DOHH2 (cell line): ENCODE measurements around the gene SORL1-AS1.
"Not testable (repeated sequence)": the region's sequence is repeated elsewhere in the genome, so short reads cannot be mapped to it uniquely, and the experiment has no call there.

Experiments used
- H3F3A ChIP-seq: fragments of 200-600 bp; sonication (generic), shearing (Covaris generic); 2 replicates; pipeline ENCODE4 v1.6.0; 2016; ENCODE audit warnings: antibody characterized with exemption, mild to moderate bottlenecking; ENCODE audit not compliant: control insufficient read depth, insufficient read depth
- H3K27ac ChIP-seq: fragments of 200-600 bp; sonication (generic); 2 replicates; pipeline ENCODE4 v1.5.1; 2014; ENCODE audit warnings: low read depth, mild to moderate bottlenecking, low read length, moderate library complexity
- H3K27me3 ChIP-seq: fragments of 200-600 bp; sonication (generic); 2 replicates; pipeline ENCODE4 v1.6.1; 2014; ENCODE audit warnings: mild to moderate bottlenecking, low read length, mixed read lengths; ENCODE audit not compliant: control insufficient read depth
- H3K36me3 ChIP-seq: fragments of 200-600 bp; sonication (generic); 2 replicates; pipeline ENCODE4 v1.6.1; 2014; ENCODE audit warnings: mild to moderate bottlenecking, low read length, moderate library complexity, mixed read lengths; ENCODE audit not compliant: control insufficient read depth
- H3K4me1 ChIP-seq: fragments of 200-600 bp; sonication (generic); 2 replicates; pipeline ENCODE4 v1.6.1; 2014; ENCODE audit warnings: mild to moderate bottlenecking, low read length, mixed read lengths; ENCODE audit not compliant: control insufficient read depth
- H3K4me2 ChIP-seq: fragments of 200-600 bp; sonication (generic); 2 replicates; pipeline ENCODE4 v1.6.0; 2014; ENCODE audit warnings: mild to moderate bottlenecking, low read length, moderate library complexity
- H3K4me3 ChIP-seq: fragments of 200-600 bp; sonication (generic); 2 replicates; pipeline ENCODE4 v1.5.1; 2014; ENCODE audit warnings: mild to moderate bottlenecking, low read length, mixed read lengths
- H3K79me2 ChIP-seq: fragments of 200-600 bp; sonication (generic); 2 replicates; pipeline ENCODE4 v1.6.1; 2014; ENCODE audit warnings: mild to moderate bottlenecking, low read length, mixed read lengths; ENCODE audit not compliant: control insufficient read depth
- H3K9me2 ChIP-seq: fragments of 200-600 bp; sonication (generic); replicated peaks from 2 replicates; pipeline ENCODE4 v1.6.1; 2014; ENCODE audit warnings: mild to moderate bottlenecking, low read length, mixed read lengths; ENCODE audit not compliant: control insufficient read depth
- H3K9me3 ChIP-seq: fragments of 200-600 bp; sonication (generic); 2 replicates; pipeline ENCODE4 v1.6.1; 2014; ENCODE audit warnings: antibody characterized with exemption, low read length, mixed read lengths; ENCODE audit not compliant: control insufficient read depth, insufficient read depth
- H4K20me1 ChIP-seq: fragments of 200-600 bp; sonication (generic); 2 replicates; pipeline ENCODE4 v1.6.0; 2014; ENCODE audit warnings: low read depth, mild to moderate bottlenecking, antibody characterized with exemption, low read length, moderate library complexity; ENCODE audit not compliant: control insufficient read depth, insufficient read depth
- CTCF ChIP-seq: fragments of 200-600 bp; sonication (generic); IDR thresholded peaks from one replicate; pipeline ENCODE4 v1.5.1; 2014; ENCODE audit warnings: antibody characterized with exemption, mild to moderate bottlenecking, low read depth, low read length; ENCODE audit not compliant: poor library complexity, severe bottlenecking
- EZH2phosphoT487 ChIP-seq: fragments of 200-600 bp; sonication (generic); IDR thresholded peaks from 2 replicates; pipeline ENCODE4 v1.6.1; 2017; ENCODE audit warnings: borderline replicate concordance, mild to moderate bottlenecking, antibody characterized with exemption, low read length, moderate library complexity, mixed read lengths

The SORL1-AS1 gene

GRCh38 chr11:121412711-121413415 lies 39.9 kb downstream of the SORL1-AS1 start:
- no peaks in the 10 kb centered on the region for H3K79me2 ChIP-seq
- H3K27me3 ChIP-seq: no peaks in the 10 kb centered on the region
- H3K27ac ChIP-seq: no peak overlapping the region
- H3K9me3 ChIP-seq: no peaks in the 10 kb centered on the region
- TF ChIP-seq EZH2phosphoT487 (no peak), CTCF (no peak)
- no peaks in the 10 kb centered on the region for H3K9me2 ChIP-seq
- peaks cover 22% of the 10 kb centered on the region for H3F3A ChIP-seq
- no peaks in the 10 kb centered on the region for H4K20me1 ChIP-seq
- H3K4me2 ChIP-seq: no peak overlapping the region
- no peak overlapping the region for H3K4me3 ChIP-seq
- no peaks in the 10 kb centered on the region for H3K36me3 ChIP-seq
- H3K4me1 ChIP-seq: peaks cover 72% of the 10 kb centered on the region

GRCh38 chr11:121412000-121412587 lies 40.7 kb downstream of the SORL1-AS1 start:
- Histone ChIP-seq H3K9me2 (no peaks in the 10 kb centered on the region), H3K4me2 (no peak overlapping the region), H3K36me3 (no peaks in the 10 kb centered on the region), H3F3A (peaks cover 22% of the 10 kb centered on the region), H3K4me3 (no peak overlapping the region), H3K27me3 (no peaks in the 10 kb centered on the region), H3K4me1 (peaks cover 72% of the 10 kb centered on the region), H3K79me2 (no peaks in the 10 kb centered on the region), H3K27ac (no peak overlapping the region), H4K20me1 (no peaks in the 10 kb centered on the region), H3K9me3 (no peaks in the 10 kb centered on the region)
- no peak for TF ChIP-seq EZH2phosphoT487
- TF ChIP-seq CTCF: no peak

- H3K4me2 ChIP-seq, H3K27ac ChIP-seq, H3K27me3 ChIP-seq, H3K9me3 ChIP-seq, H4K20me1 ChIP-seq, H3K79me2 ChIP-seq, H3K9me2 ChIP-seq, H3K36me3 ChIP-seq, H3K4me3 ChIP-seq: not testable (repeated sequence)
- Histone ChIP-seq H3F3A (peaks cover 29% of the 10 kb centered on the region), H3K4me1 (peaks cover 72% of the 10 kb centered on the region)
These were observed 41.4 kb downstream of the SORL1-AS1 start for GRCh38 chr11:121411330-121411729.

- not testable (repeated sequence) for H3K9me3 ChIP-seq, H3K4me2 ChIP-seq, H3K36me3 ChIP-seq, H3K9me2 ChIP-seq, H4K20me1 ChIP-seq, H3K27me3 ChIP-seq, H3K4me3 ChIP-seq, H3K27ac ChIP-seq, H3K79me2 ChIP-seq
- H3K4me1 ChIP-seq: peaks cover 73% of the 10 kb centered on the region
- H3F3A ChIP-seq: peaks cover 31% of the 10 kb centered on the region
These were observed 42.7 kb downstream of the SORL1-AS1 start for GRCh38 chr11:121410041-121410440.
